ENCODE data around the gene LCNL1.
A peak's percentile ranks its signal among the peaks of the same experiment; 100 is the strongest.

The LCNL1 gene

GRCh38 chr9:136960938-136961275 lies 21.9 kb upstream of the LCNL1 start:
- H3K36me3 ChIP-seq (ENCODE audit: control insufficient read depth in 1 of 2, insufficient read depth in 2 of 2, low read length in 2 of 2), result no peaks in the 10 kb centered on the region
- no peaks in the 10 kb centered on the region for H3K27me3 ChIP-seq (ENCODE audit: control insufficient read depth in 1 of 2, insufficient read depth in 2 of 2, low read length in 2 of 2)
- no peak overlapping the region for H3K9ac ChIP-seq (ENCODE audit: low read depth in 1 of 2, low read length in 2 of 2)
- H3K4me3 ChIP-seq (ENCODE audit: low read depth in 1 of 2, low read length in 2 of 2), result no peak overlapping the region
- peaks cover 9 to 13% of the 10 kb centered on the region in 2 donors for H3K4me1 ChIP-seq (ENCODE audit: control insufficient read depth in 1 of 2, insufficient read depth in 2 of 2, low read length in 2 of 2)
- H3K27ac ChIP-seq (ENCODE audit: low read depth, low read length), result no peak overlapping the region
- no peaks in the 10 kb centered on the region for H3K9me3 ChIP-seq (ENCODE audit: control insufficient read depth in 1 of 2, low read length in 2 of 2)

- no peaks in the 10 kb centered on the region for H3K27me3 ChIP-seq (ENCODE audit: control insufficient read depth in 1 of 2, insufficient read depth in 2 of 2, low read length in 2 of 2)
- no peaks in the 10 kb centered on the region for H3K36me3 ChIP-seq (ENCODE audit: control insufficient read depth in 1 of 2, insufficient read depth in 2 of 2, low read length in 2 of 2)
- H3K4me1 ChIP-seq (ENCODE audit: control insufficient read depth in 1 of 2, insufficient read depth in 2 of 2, low read length in 2 of 2), result peaks cover 12 to 14% of the 10 kb centered on the region in 2 donors
- H3K4me3 ChIP-seq (ENCODE audit: low read depth in 1 of 2, low read length in 2 of 2), result no peak overlapping the region
- H3K27ac ChIP-seq (ENCODE audit: low read depth, low read length), result no peak overlapping the region
- no peaks in the 10 kb centered on the region for H3K9me3 ChIP-seq (ENCODE audit: control insufficient read depth in 1 of 2, low read length in 2 of 2)
- no peak overlapping the region for H3K9ac ChIP-seq (ENCODE audit: low read depth in 1 of 2, low read length in 2 of 2)
These were observed 21.3 kb upstream of the LCNL1 start for GRCh38 chr9:136961279-136962065.

- Histone ChIP-seq H3K4me3 (ENCODE audit: low read depth in 1 of 2, low read length in 2 of 2) (no peak overlapping the region), H3K9ac (ENCODE audit: low read depth in 1 of 2, low read length in 2 of 2) (no peak overlapping the region), H3K27ac (ENCODE audit: low read depth, low read length) (no peak overlapping the region), H3K9me3 (ENCODE audit: control insufficient read depth in 1 of 2, low read length in 2 of 2) (no peaks in the 10 kb centered on the region), H3K36me3 (ENCODE audit: control insufficient read depth in 1 of 2, insufficient read depth in 2 of 2, low read length in 2 of 2) (no peaks in the 10 kb centered on the region), H3K27me3 (ENCODE audit: control insufficient read depth in 1 of 2, insufficient read depth in 2 of 2, low read length in 2 of 2) (no peaks in the 10 kb centered on the region), H3K4me1 (ENCODE audit: control insufficient read depth in 1 of 2, insufficient read depth in 2 of 2, low read length in 2 of 2) (peaks cover 12 to 14% of the 10 kb centered on the region in 2 donors)
These were observed 20.6 kb upstream of the LCNL1 start for GRCh38 chr9:136962163-136962562.

- H3K9me3 ChIP-seq (ENCODE audit: control insufficient read depth in 1 of 2, low read length in 2 of 2), result no peaks in the 10 kb centered on the region
- H3K4me1 ChIP-seq (ENCODE audit: control insufficient read depth in 1 of 2, insufficient read depth in 2 of 2, low read length in 2 of 2), result peaks cover 12 to 14% of the 10 kb centered on the region in 2 donors
- no peaks in the 10 kb centered on the region for H3K27me3 ChIP-seq (ENCODE audit: control insufficient read depth in 1 of 2, insufficient read depth in 2 of 2, low read length in 2 of 2)
- no peak overlapping the region for H3K9ac ChIP-seq (ENCODE audit: low read depth in 1 of 2, low read length in 2 of 2)
- no peak overlapping the region for H3K27ac ChIP-seq (ENCODE audit: low read depth, low read length)
- H3K36me3 ChIP-seq (ENCODE audit: control insufficient read depth in 1 of 2, insufficient read depth in 2 of 2, low read length in 2 of 2), result no peaks in the 10 kb centered on the region
- no peak overlapping the region for H3K4me3 ChIP-seq (ENCODE audit: low read depth in 1 of 2, low read length in 2 of 2)
These were observed 20.0 kb upstream of the LCNL1 start for GRCh38 chr9:136962701-136963248.

GRCh38 chr9:136963341-136963740 lies 19.5 kb upstream of the LCNL1 start:
- Histone ChIP-seq H3K27ac (ENCODE audit: low read depth, low read length) (no peak overlapping the region), H3K9ac (ENCODE audit: low read depth in 1 of 2, low read length in 2 of 2) (no peak overlapping the region)

GRCh38 chr9:136963751-136964150 lies 19.0 kb upstream of the LCNL1 start:
- H3K27me3 ChIP-seq (ENCODE audit: control insufficient read depth in 1 of 2, insufficient read depth in 2 of 2, low read length in 2 of 2), result no peaks in the 10 kb centered on the region
- no peak overlapping the region for H3K4me3 ChIP-seq (ENCODE audit: low read depth in 1 of 2, low read length in 2 of 2)
- no peaks in the 10 kb centered on the region for H3K36me3 ChIP-seq (ENCODE audit: control insufficient read depth in 1 of 2, insufficient read depth in 2 of 2, low read length in 2 of 2)
- H3K27ac ChIP-seq (ENCODE audit: low read depth, low read length), result no peak overlapping the region
- H3K9me3 ChIP-seq (ENCODE audit: control insufficient read depth in 1 of 2, low read length in 2 of 2), result no peaks in the 10 kb centered on the region
- peaks cover 12 to 14% of the 10 kb centered on the region in 2 donors for H3K4me1 ChIP-seq (ENCODE audit: control insufficient read depth in 1 of 2, insufficient read depth in 2 of 2, low read length in 2 of 2)
- no peak overlapping the region for H3K9ac ChIP-seq (ENCODE audit: low read depth in 1 of 2, low read length in 2 of 2)

More at GRCh38 chr9:136963341-136963740, 19.5 kb upstream of the LCNL1 start:
- no peaks in the 10 kb centered on the region for H3K27me3 ChIP-seq (ENCODE audit: control insufficient read depth in 1 of 2, insufficient read depth in 2 of 2, low read length in 2 of 2)
- no peak overlapping the region for H3K4me3 ChIP-seq (ENCODE audit: low read depth in 1 of 2, low read length in 2 of 2)
- H3K36me3 ChIP-seq (ENCODE audit: control insufficient read depth in 1 of 2, insufficient read depth in 2 of 2, low read length in 2 of 2), result no peaks in the 10 kb centered on the region
- no peaks in the 10 kb centered on the region for H3K9me3 ChIP-seq (ENCODE audit: control insufficient read depth in 1 of 2, low read length in 2 of 2)
- H3K4me1 ChIP-seq (ENCODE audit: control insufficient read depth in 1 of 2, insufficient read depth in 2 of 2, low read length in 2 of 2), result peaks cover 12 to 14% of the 10 kb centered on the region in 2 donors

- H3K27me3 ChIP-seq (ENCODE audit: control insufficient read depth in 1 of 2, insufficient read depth in 2 of 2, low read length in 2 of 2), result no peaks in the 10 kb centered on the region
- H3K27ac ChIP-seq (ENCODE audit: low read depth, low read length), result no peak overlapping the region
- no peaks in the 10 kb centered on the region for H3K36me3 ChIP-seq (ENCODE audit: control insufficient read depth in 1 of 2, insufficient read depth in 2 of 2, low read length in 2 of 2)
- peak overlapping the region; percentile 28 to 36 for H3K4me3 ChIP-seq (ENCODE audit: low read depth in 1 of 2, low read length in 2 of 2)
- peak overlapping the region in 1 of 2 donors; percentile 10 for H3K9ac ChIP-seq (ENCODE audit: low read depth in 1 of 2, low read length in 2 of 2)
- no peaks in the 10 kb centered on the region for H3K9me3 ChIP-seq (ENCODE audit: control insufficient read depth in 1 of 2, low read length in 2 of 2)
- H3K4me1 ChIP-seq (ENCODE audit: control insufficient read depth in 1 of 2, insufficient read depth in 2 of 2, low read length in 2 of 2), result peaks cover 12 to 14% of the 10 kb centered on the region in 2 donors
These were observed 18.6 kb upstream of the LCNL1 start for GRCh38 chr9:136964171-136964689.

- Histone ChIP-seq H3K27ac (ENCODE audit: low read depth, low read length) (no peak overlapping the region), H3K9me3 (ENCODE audit: control insufficient read depth in 1 of 2, low read length in 2 of 2) (no peaks in the 10 kb centered on the region), H3K27me3 (ENCODE audit: control insufficient read depth in 1 of 2, insufficient read depth in 2 of 2, low read length in 2 of 2) (no peaks in the 10 kb centered on the region), H3K4me1 (ENCODE audit: control insufficient read depth in 1 of 2, insufficient read depth in 2 of 2, low read length in 2 of 2) (peaks cover 12 to 14% of the 10 kb centered on the region in 2 donors), H3K36me3 (ENCODE audit: control insufficient read depth in 1 of 2, insufficient read depth in 2 of 2, low read length in 2 of 2) (no peaks in the 10 kb centered on the region), H3K4me3 (ENCODE audit: low read depth in 1 of 2, low read length in 2 of 2) (peak overlapping the region; percentile 28 to 36), H3K9ac (ENCODE audit: low read depth in 1 of 2, low read length in 2 of 2) (peak overlapping the region in 1 of 2 donors; percentile 10)
These were observed 17.9 kb upstream of the LCNL1 start for GRCh38 chr9:136964833-136965422.

- Histone ChIP-seq H3K9me3 (ENCODE audit: control insufficient read depth in 1 of 2, low read length in 2 of 2) (no peaks in the 10 kb centered on the region), H3K4me1 (ENCODE audit: control insufficient read depth in 1 of 2, insufficient read depth in 2 of 2, low read length in 2 of 2) (peaks cover 12 to 14% of the 10 kb centered on the region in 2 donors), H3K36me3 (ENCODE audit: control insufficient read depth in 1 of 2, insufficient read depth in 2 of 2, low read length in 2 of 2) (no peaks in the 10 kb centered on the region), H3K4me3 (ENCODE audit: low read depth in 1 of 2, low read length in 2 of 2) (peak overlapping the region in 1 of 2 donors; percentile 22), H3K27me3 (ENCODE audit: control insufficient read depth in 1 of 2, insufficient read depth in 2 of 2, low read length in 2 of 2) (no peaks in the 10 kb centered on the region), H3K9ac (ENCODE audit: low read depth in 1 of 2, low read length in 2 of 2) (peak overlapping the region in 1 of 2 donors; percentile 2), H3K27ac (ENCODE audit: low read depth, low read length) (no peak overlapping the region)
These were observed 16.9 kb upstream of the LCNL1 start for GRCh38 chr9:136965771-136966484.
